ENCODE results near the gene SYCP3. TPM values are rescaled to one million over a fixed set of nuclear protein-coding genes. Genes with fewer than 3 reads are reported as not detected.
A peak's percentile ranks its signal among the peaks of the same experiment; 100 is the strongest.

The SYCP3 gene
- total and polyA plus RNA-seq, 5 donors from 2014 or later, result 0.03 to 0.27 (median 0.23) TPM; not detected in 2

DNA sequence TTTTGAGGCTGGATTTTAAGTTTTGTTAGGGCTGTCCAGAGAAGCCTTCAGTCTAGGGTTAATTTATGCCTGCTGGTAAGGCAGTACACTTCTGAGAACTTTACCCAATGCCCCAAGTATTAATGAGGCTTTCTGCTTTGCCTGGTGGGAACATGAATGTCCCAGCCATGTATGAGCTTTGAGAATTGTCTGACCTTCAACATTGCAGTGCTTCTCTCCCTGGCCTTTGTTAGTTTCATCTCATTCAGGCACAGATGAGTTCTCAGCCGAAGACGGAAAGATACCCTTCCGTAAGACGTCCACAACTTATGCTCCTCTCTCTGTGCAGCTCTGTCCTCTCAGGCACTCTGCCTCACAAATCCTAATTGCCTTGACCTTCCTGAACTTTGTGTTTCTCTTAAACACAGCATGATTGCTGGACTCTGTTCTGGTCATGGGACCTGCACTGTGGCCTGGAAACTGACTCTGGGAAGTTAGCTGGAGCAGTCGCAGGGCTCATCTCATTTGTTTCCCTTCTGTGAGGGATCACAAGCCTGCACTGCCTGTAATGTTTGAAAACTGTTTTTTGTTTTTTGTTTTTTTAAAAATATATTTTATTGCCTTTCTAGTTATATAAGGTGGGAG lies 26.1 kb downstream of the SYCP3 start:
- Mint-ChIP-seq H3K36me3 (peaks cover 9% of the 10 kb centered on the region), H3K9me3 (peaks cover 0 to 2% (median 0%) of the 10 kb centered on the region in 7 donors), H3K27me3 (peaks cover 8% of the 10 kb centered on the region), H3K4me1 (peaks cover 0 to 18% (median 10%) of the 10 kb centered on the region in 4 donors), H3K4me3 (no peak overlapping the region), H3K27ac (peak overlapping the region in 1 of 3 donors; percentile 4)
- no peaks in the 10 kb centered on the region for H3K27me3 ChIP-seq (ENCODE audit: control insufficient read depth, insufficient read depth, low read length)
- no peak overlapping the region for H3K27ac ChIP-seq (ENCODE audit: insufficient read depth, low read length, poor library complexity, severe bottlenecking)
- no peaks in the 10 kb centered on the region for H3K4me1 ChIP-seq (ENCODE audit: control insufficient read depth, insufficient read depth, low read length, poor library complexity, severe bottlenecking)
- ATAC-seq (ENCODE audit: low read depth in 2 of 2) (no peak), DNase-seq (no peak)
- H3K4me3 ChIP-seq (ENCODE audit: low read depth, low read length), result no peak overlapping the region
- H3K9me3 ChIP-seq (ENCODE audit: control insufficient read depth in 2 of 2, low read length in 2 of 2), result no peaks in the 10 kb centered on the region
- no peaks in the 10 kb centered on the region for H3K36me3 ChIP-seq (ENCODE audit: control insufficient read depth, insufficient read depth, low read length)

DNA sequence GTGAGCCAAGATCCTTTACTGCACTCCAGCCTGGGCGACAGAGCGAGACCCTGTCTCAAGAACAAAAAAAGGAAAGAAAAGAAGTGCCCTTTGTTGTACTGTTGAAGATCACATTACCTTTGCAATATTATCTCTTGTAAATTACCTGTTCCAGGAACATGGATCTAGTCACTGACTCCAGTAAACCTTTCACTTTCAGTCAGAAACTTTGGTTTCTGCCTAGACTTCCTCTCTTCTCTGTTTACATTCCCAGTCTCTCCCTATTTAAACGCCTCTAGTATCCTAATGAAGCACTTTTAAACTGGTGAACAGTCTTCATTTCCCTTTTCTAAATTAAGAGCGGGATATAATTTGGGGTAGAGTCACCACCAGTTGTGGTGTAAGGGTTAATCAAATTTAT lies 29.0 kb downstream of the SYCP3 start:
- H3K4me3 Mint-ChIP-seq, result no peak overlapping the region
- no peak for DNase-seq

DNA sequence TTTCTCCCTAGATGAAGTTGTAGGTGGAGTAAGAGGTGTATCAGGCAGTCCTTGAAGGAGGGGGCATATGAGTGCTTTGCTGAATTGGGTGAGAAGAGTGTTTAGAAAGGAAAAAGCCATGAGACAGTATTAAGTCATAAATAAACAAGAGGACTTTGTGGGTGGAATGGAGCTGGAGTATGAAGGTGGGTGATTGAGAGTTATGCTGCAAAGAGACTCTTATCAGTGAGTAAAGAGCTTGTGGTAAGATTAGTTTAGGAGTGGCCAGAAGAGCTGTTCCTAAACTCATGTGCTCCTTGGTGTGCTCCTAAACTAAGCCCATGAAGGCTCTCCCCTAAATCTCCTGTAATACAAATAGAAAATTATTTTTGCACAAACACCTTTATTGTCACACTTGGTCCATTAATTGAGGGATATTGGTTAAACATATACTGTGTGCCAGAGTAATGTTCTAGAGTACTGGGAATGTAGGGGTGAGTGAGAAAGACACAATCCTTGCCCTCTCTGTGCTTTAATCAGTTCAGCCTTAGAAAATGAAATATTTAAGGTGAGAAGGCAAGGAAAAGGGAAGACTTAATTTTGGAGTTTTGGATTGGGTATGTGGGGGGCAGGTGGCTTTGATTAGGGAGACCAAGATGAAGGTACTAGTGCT lies 32.0 kb downstream of the SYCP3 start:
- Mint-ChIP-seq H3K9me3 (no peaks in the 10 kb centered on the region), H3K27me3 (peaks cover 12% of the 10 kb centered on the region), H3K4me3 (no peak overlapping the region), H3K27ac (no peak overlapping the region), H3K4me1 (peaks cover 0 to 32% (median 6%) of the 10 kb centered on the region in 4 donors), H3K36me3 (peaks cover 5% of the 10 kb centered on the region)
- ATAC-seq (ENCODE audit: low read depth in 2 of 2) (no peak), DNase-seq (no peak)
- Histone ChIP-seq H3K36me3 (ENCODE audit: control insufficient read depth, insufficient read depth, low read length) (no peaks in the 10 kb centered on the region), H3K27ac (ENCODE audit: insufficient read depth, low read length, poor library complexity, severe bottlenecking) (no peak overlapping the region), H3K4me1 (ENCODE audit: control insufficient read depth, insufficient read depth, low read length, poor library complexity, severe bottlenecking) (no peaks in the 10 kb centered on the region), H3K4me3 (ENCODE audit: low read depth, low read length) (no peak overlapping the region), H3K9me3 (ENCODE audit: control insufficient read depth in 2 of 2, low read length in 2 of 2) (no peaks in the 10 kb centered on the region), H3K27me3 (ENCODE audit: control insufficient read depth, insufficient read depth, low read length) (no peaks in the 10 kb centered on the region)

More for the DNA sequence above, 29.0 kb downstream of the SYCP3 start:
- peaks cover 5% of the 10 kb centered on the region for H3K36me3 Mint-ChIP-seq
- no peak overlapping the region for H3K27ac Mint-ChIP-seq
- H3K4me1 ChIP-seq (ENCODE audit: control insufficient read depth, insufficient read depth, low read length, poor library complexity, severe bottlenecking), result no peaks in the 10 kb centered on the region
- no peak overlapping the region for H3K27ac ChIP-seq (ENCODE audit: insufficient read depth, low read length, poor library complexity, severe bottlenecking)
- peaks cover 8% of the 10 kb centered on the region for H3K27me3 Mint-ChIP-seq
- H3K4me1 Mint-ChIP-seq, result peaks cover 0 to 27% (median 9%) of the 10 kb centered on the region in 4 donors
- H3K36me3 ChIP-seq (ENCODE audit: control insufficient read depth, insufficient read depth, low read length), result no peaks in the 10 kb centered on the region
- H3K9me3 ChIP-seq (ENCODE audit: control insufficient read depth in 2 of 2, low read length in 2 of 2), result no peaks in the 10 kb centered on the region
- H3K4me3 ChIP-seq (ENCODE audit: low read depth, low read length), result no peak overlapping the region
- H3K9me3 Mint-ChIP-seq, result no peaks in the 10 kb centered on the region
- no peak for ATAC-seq (ENCODE audit: low read depth in 2 of 2)
- no peaks in the 10 kb centered on the region for H3K27me3 ChIP-seq (ENCODE audit: control insufficient read depth, insufficient read depth, low read length)

GRCh38 chr12:101706403-101706802 lies 32.9 kb downstream of the SYCP3 start:
- ATAC-seq (ENCODE audit: low read depth in 2 of 2), result no peak
- Mint-ChIP-seq H3K4me1 (peaks cover 0 to 40% (median 8%) of the 10 kb centered on the region in 4 donors), H3K36me3 (peaks cover 4% of the 10 kb centered on the region), H3K27me3 (peaks cover 11% of the 10 kb centered on the region), H3K9me3 (no peaks in the 10 kb centered on the region), H3K27ac (no peak overlapping the region), H3K4me3 (no peak overlapping the region)
- Histone ChIP-seq H3K36me3 (ENCODE audit: control insufficient read depth, insufficient read depth, low read length) (no peaks in the 10 kb centered on the region), H3K27me3 (ENCODE audit: control insufficient read depth, insufficient read depth, low read length) (no peaks in the 10 kb centered on the region), H3K4me1 (ENCODE audit: control insufficient read depth, insufficient read depth, low read length, poor library complexity, severe bottlenecking) (no peaks in the 10 kb centered on the region), H3K9me3 (ENCODE audit: control insufficient read depth in 2 of 2, low read length in 2 of 2) (no peaks in the 10 kb centered on the region), H3K27ac (ENCODE audit: insufficient read depth, low read length, poor library complexity, severe bottlenecking) (no peak overlapping the region), H3K4me3 (ENCODE audit: low read depth, low read length) (no peak overlapping the region)
- no peak for DNase-seq

- Histone ChIP-seq H3K9me3 (ENCODE audit: control insufficient read depth in 2 of 2, low read length in 2 of 2) (no peaks in the 10 kb centered on the region), H3K36me3 (ENCODE audit: control insufficient read depth, insufficient read depth, low read length) (no peaks in the 10 kb centered on the region), H3K27me3 (ENCODE audit: control insufficient read depth, insufficient read depth, low read length) (no peaks in the 10 kb centered on the region), H3K4me1 (ENCODE audit: control insufficient read depth, insufficient read depth, low read length, poor library complexity, severe bottlenecking) (peaks cover under 1% of the 10 kb centered on the region), H3K27ac (ENCODE audit: insufficient read depth, low read length, poor library complexity, severe bottlenecking) (no peak overlapping the region), H3K4me3 (ENCODE audit: low read depth, low read length) (no peak overlapping the region)
- Mint-ChIP-seq H3K9me3 (no peaks in the 10 kb centered on the region), H3K27ac (no peak overlapping the region), H3K4me3 (no peak overlapping the region), H3K36me3 (no peaks in the 10 kb centered on the region), H3K4me1 (peaks cover 0 to 51% (median 14%) of the 10 kb centered on the region in 4 donors), H3K27me3 (peaks cover 16% of the 10 kb centered on the region)
- ATAC-seq (ENCODE audit: low read depth in 2 of 2), result no peak
- no peak for DNase-seq
These were observed 35.8 kb downstream of the SYCP3 start for GRCh38 chr12:101703487-101703886.

DNA sequence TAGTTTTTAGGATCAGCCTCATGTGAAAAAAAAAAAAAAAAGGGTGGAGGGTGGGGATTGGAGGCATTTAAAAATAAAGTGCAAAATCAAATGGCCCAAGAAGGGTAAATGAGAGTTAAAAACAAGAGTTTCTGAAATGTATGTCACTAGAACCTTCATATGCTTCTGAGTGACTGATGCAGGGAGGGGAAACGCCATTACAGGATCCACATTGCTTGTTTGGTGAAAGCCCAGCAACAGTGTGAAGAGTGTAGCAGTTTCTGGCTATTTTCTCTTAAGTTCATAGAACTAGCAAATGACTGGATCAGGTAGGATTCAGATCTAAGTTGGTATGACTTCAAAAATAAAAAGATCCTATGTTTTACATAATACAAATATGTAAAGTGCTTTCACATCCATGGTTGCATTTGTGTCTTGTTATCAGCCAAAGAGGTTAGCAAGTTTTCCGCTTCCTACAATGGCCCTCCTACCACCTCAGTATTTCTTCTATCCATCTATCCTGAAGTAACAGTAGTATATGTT lies 38.9 kb downstream of the SYCP3 start:
- H3K27me3 Mint-ChIP-seq, result peaks cover 28% of the 10 kb centered on the region
- peaks cover 0 to 62% (median 23%) of the 10 kb centered on the region in 4 donors for H3K4me1 Mint-ChIP-seq
- Histone ChIP-seq H3K9me3 (ENCODE audit: control insufficient read depth in 2 of 2, low read length in 2 of 2) (no peaks in the 10 kb centered on the region), H3K27me3 (ENCODE audit: control insufficient read depth, insufficient read depth, low read length) (no peaks in the 10 kb centered on the region), H3K4me1 (ENCODE audit: control insufficient read depth, insufficient read depth, low read length, poor library complexity, severe bottlenecking) (peaks cover 5% of the 10 kb centered on the region), H3K27ac (ENCODE audit: insufficient read depth, low read length, poor library complexity, severe bottlenecking) (no peak overlapping the region), H3K4me3 (ENCODE audit: low read depth, low read length) (peak overlapping the region; percentile 14), H3K36me3 (ENCODE audit: control insufficient read depth, insufficient read depth, low read length) (no peaks in the 10 kb centered on the region)
- H3K36me3 Mint-ChIP-seq, result no peaks in the 10 kb centered on the region
- H3K4me3 Mint-ChIP-seq, result peak overlapping the region in 3 of 4 donors; percentile 9 to 67 (median 51)
- H3K9me3 Mint-ChIP-seq, result no peaks in the 10 kb centered on the region
- peak overlapping the region in 2 of 3 donors; percentile 2 to 45 for H3K27ac Mint-ChIP-seq
- ATAC-seq (ENCODE audit: low read depth in 2 of 2) (no peak), DNase-seq (peak in 1 of 3 donors; percentile 4)

DNA sequence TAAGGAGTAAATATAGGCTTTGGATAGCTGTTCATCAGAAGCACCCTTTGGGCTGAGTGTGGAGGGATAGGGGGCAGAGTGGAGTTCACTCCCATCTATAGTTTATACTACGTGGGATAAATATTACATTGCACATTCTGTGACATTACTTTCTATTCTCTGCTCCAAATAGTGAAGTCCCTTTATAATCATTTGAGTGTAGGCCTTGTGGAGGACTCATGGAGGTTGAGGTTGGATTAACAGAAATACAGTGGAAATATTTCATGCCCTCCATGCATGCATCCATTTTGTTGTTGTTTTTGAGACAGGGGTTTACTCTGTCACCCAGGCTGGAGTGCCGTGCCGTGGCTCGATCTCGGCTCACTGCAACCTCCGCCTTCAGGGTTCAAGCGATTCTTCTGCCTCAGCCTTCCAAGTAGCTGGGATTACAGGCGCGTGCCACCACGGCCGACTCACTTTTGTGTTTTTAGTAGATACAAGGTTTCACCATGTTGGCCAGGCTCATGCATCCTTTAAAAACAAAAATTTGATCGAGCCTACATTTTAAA lies 40.4 kb downstream of the SYCP3 start:
- H3K27ac Mint-ChIP-seq, result peak overlapping the region; percentile 76 to 88 (median 88)
- Histone ChIP-seq H3K27me3 (ENCODE audit: control insufficient read depth, insufficient read depth, low read length) (no peaks in the 10 kb centered on the region), H3K27ac (ENCODE audit: insufficient read depth, low read length, poor library complexity, severe bottlenecking) (no peak overlapping the region), H3K4me1 (ENCODE audit: control insufficient read depth, insufficient read depth, low read length, poor library complexity, severe bottlenecking) (peaks cover 5% of the 10 kb centered on the region), H3K9me3 (ENCODE audit: control insufficient read depth in 2 of 2, low read length in 2 of 2) (no peaks in the 10 kb centered on the region), H3K4me3 (ENCODE audit: low read depth, low read length) (peak overlapping the region; percentile 77), H3K36me3 (ENCODE audit: control insufficient read depth, insufficient read depth, low read length) (no peaks in the 10 kb centered on the region)
- peak overlapping the region; percentile 88 to 94 (median 92) for H3K4me3 Mint-ChIP-seq
- peaks cover 32% of the 10 kb centered on the region for H3K27me3 Mint-ChIP-seq
- H3K9me3 Mint-ChIP-seq, result no peaks in the 10 kb centered on the region
- H3K4me1 Mint-ChIP-seq, result peaks cover 0 to 63% (median 25%) of the 10 kb centered on the region in 4 donors
- DNase-seq (peak in 2 of 3 donors; percentile 9 to 13), ATAC-seq (ENCODE audit: low read depth in 2 of 2) (no peak)
- no peaks in the 10 kb centered on the region for H3K36me3 Mint-ChIP-seq

All from CD4-positive, CD25-positive, alpha-beta regulatory T cell (primary cell).